GM18907 (cell line): Measurements from ENCODE around the gene ARHGEF33.

ENCODE experiments used
- ATAC-seq: cut with Tn5 transposase; IDR thresholded peaks from one replicate; pipeline ENCODE4 v1.9.1; 2021; ENCODE audit warnings: mild to moderate bottlenecking, moderate library complexity; ENCODE audit not compliant: unreplicated experiment

The ARHGEF33 gene

DNA sequence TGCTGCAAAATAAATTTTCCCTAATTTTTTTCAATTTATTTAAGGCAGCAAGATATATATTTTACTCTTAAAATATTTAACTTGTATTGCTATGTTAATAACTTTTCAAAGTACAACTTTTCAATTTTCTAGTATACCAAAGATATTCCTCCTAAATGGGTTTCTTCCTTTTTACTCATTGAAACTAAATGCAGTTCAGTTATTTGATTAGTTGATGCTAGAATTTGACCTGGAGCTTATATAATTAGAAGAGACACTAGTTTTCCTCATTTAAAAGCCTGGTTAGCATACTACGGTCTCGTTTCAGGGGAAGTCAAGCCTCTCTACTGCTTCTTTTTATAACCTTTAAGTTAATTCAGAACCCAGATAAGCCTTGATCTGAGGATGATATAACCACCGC, at the start of gene ARHGEF33:
TSS of gene ARHGEF33 (plus strand) at position 301 of the 400 bp plus-strand sequence. CDS start 29,573 bp downstream, outside the sequence.
- no peak for ATAC-seq

DNA sequence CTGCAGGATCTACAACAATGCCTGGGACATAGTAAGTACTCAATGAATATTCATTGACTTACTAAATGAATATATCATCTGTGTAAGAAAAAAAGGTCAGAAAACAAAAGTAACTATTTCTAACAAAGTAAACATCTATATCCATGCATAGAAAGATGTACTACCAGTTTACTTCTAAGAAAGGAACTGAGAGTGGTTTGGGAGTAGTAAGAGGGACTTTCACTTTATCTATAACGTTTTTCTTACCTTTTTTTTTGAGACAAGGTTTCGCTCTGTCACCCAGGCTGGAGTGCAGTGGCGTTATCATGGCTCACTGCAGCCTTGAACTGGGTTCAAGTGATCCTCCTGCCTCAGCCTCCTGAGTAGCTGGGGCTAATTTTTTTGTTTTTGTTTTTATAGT, 39.6 kb upstream of the ARHGEF33 start:
- peak; percentile 90 for ATAC-seq

DNA sequence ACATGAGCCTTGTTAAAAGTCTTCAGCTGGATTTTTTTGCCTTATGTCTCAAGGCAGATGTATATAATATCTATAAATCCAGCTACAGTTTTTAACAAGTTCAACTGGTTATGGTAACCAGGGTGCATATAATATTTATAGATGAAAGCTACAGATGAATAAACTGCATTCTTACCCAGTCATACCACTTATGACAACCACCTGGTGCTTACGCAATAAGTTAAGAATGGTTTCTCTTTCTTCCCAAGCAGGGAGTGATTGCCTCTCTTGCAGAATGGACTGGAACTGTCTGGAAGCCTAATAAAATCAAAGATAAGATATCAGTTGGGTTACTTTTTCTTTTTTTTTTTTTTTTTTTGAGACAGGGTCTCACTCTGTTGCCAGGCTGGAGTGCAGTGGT, 33.5 kb upstream of the ARHGEF33 start:
- no peak for ATAC-seq

DNA sequence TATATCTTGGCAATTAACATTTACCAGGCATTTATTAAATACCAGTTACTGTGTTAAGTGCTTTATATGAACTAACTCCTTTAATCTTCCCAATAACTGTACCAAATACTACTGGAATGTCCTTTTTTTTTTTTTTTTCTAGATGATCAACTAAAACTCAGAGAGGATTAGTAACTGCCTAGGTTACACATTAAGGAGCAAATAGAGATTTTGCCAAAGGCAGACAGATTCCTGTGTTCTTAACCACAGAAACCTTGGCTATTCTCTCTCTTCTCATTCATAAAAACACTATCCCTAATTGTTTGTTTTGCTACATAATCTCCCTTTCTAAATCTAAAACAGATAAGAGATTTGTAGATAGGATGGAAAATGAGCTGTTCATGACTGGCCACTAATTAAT, 27.2 kb upstream of the ARHGEF33 start:
- ATAC-seq = no peak

DNA sequence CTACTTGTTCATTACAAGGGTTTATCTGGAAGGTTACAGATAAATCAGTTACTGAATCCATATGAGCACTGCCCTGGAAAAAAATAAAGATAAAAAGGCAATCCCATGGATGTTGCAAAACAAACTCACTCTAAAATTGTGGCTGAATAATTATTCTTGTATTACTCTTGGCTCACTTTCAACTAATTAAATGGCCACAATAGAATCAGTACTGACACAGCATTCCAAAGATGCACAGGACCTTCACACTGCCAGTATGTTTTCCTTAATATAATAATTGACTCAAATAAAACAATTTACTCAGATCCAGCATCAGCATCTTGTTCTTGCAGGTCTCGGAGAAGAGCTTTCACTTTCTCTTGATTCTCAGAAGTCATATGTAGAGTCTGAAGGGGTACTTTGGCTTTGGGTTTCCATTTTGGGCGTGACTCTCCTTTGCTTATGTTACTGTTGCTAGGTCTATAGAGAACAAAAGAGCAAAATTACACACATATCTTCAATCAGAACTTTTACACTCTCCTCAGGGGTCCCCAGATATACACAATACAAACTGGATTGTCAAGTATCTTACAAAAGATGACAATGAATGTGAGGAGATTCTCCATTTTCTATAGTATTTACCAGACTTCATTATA, 26.5 kb upstream of the ARHGEF33 start:
- ATAC-seq = no peak

DNA sequence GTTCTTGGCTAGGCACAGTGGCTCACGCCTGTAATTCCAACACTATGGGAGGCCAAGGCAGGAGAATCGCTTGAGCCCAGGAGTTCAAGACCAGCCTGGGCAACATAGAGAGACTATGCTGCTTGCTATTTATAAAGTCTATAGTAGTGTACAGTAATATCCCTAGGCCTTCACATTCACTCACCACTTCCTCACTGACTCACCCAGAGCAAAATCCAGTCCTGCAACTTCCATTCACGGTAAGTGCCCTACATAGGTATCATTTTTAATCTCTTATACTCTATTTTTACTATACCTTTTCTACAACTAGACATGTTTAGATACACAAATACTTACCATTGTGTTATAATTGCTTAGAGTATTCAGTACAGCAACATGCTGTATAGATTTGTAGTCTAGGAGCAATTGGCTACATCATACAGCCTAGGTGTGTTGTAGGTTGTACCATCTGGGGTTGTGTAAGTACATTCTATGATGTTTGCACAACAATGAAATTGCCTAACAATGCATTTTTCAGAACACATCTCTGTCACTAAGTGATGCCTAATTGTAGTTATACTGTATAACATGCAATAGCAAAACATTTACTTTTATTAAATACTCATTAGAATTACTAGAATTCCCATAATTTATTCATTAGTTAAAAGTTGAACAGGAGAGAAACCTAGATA, 22.8 kb upstream of the ARHGEF33 start:
- ATAC-seq = no peak

DNA sequence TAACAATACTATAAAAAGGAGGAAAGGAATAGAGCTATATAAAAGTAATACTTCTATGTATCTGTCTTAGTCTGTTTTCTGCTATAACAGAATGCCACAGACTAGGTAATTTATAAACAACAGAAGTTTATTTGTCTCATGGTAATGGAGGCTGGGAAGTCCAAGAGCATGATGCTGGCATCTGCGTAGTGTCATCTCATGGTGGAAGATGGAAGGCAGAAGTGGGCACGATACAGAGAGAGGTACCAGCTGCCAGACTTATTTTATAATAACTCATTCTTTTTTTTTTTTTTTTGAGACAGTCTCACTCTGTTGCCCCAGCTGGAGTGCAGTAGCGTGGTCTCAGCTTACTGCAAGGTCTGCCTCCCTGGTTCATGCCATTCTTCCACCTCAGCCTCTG, 18.2 kb upstream of the ARHGEF33 start:
- ATAC-seq = no peak

DNA sequence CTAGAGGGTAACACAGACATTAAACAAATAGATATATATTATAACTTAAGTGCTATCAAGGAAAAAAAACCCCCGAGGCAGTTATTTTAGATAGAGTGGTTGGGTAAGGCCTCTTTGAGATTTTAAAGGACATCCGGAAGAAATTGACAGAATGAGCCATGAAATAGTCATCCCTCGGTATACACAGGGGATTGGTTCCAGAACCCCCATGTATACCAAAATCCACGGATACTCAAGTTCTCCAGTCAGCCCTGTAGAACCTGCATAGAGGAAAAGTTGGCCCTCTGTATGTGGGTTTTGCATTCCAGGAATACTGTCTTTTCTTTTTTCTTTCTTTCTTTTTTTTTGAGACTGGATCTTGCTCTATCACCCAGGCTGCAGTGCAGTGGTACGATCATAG, 15.9 kb upstream of the ARHGEF33 start:
- ATAC-seq = no peak

DNA sequence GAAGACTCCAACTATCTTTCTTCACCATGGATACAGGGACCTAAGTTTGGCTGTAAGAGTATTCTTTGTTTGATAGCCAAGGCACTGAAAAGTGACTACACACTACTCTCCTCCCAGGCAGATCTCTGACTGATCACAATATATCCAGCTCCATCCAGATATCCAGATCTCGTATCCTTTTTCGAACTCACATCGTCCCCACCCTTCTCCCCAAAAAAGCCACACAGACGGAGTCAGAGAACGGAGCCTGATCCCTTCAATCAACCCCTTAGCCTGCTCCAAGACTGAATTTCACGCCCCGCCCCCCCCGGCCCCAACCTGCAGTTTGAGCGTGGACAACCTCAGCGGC, 14.5 kb upstream of the ARHGEF33 start:
- ATAC-seq = no peak

DNA sequence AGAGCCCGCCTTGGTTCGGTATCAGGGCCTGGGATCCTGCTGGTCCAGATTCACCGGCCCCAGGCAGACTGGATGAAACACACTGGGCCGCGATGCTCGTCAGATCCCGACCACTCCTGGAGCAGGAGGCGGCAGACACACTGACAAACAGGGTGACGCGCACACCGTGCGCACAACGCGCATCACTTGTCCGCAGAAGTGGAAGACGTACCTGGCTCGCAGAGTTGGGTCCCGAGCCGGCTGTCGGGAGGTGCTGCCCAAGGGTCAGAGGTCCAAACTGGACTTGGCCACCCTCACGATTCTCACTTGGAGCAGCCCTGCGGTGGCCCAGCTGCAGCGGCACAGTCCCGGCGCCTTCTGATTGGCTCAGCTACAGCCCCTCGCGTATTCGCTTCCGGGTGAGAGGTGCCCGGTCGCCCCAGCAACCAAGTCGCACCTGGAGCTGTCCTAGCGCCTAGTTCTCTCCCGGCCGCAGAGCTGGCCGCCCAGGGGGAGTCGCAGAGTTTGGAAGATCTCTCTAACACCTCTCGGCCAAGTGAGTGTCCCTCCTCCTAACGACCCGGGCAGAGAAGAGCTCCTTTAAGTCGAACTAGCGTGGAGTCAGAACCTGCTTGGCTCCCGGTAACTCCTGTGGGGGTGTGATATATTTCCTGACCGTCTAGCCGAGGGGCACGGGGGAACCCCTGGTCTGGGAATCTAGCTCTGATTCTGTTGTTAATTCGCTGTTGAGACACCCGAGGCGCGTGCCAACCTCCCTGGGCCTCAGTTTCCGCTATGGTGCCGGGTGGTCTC, 13.9 kb upstream of the ARHGEF33 start, which contains the start of the genes DHX57 and MORN2:
TSS of gene DHX57 (minus strand) at position 359 of the 792 bp plus-strand sequence. CDS start 7,529 bp downstream, outside the sequence.
TSS of gene MORN2 (plus strand) at position 401 of the 792 bp plus-strand sequence.
- peak; percentile 100 for ATAC-seq

DNA sequence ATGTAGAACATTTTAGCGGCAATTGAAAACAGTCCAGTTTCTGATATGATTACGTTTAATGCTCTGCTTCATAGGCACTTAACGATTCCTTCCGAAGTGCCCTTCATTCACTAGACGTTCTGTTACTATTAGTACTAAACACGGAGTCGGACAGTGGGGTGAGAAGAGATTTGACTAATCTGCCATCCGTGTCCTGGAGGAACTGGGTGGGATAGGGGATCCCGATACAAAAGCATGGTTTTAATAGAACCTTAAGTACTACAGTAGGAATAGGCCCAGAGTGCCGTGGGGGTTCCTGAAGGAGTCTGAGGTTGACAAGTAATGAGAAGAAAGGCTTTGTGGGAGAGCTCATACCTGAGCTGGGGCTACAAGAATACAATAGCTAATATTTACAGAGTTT, 13.3 kb upstream of the ARHGEF33 start:
- no peak for ATAC-seq

DNA sequence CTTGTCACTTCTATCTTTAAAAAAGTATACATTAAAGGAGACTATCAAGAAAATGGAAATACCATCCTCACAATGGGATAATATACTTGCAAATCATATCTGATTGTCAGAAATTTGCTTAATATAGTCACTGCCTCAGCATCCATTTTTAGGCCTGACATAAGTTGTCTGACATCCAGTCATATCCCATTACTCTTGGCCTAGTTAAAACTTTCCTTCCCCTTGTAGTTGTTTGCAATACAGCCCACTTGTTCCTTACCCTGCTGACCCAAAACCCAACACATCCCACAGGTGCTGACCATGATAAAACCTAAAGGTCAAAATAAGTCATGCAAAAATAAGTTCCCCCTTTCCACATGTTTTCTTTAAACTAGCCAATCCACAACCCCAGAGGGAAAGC, 3.6 kb upstream of the ARHGEF33 start:
- no peak for ATAC-seq

DNA sequence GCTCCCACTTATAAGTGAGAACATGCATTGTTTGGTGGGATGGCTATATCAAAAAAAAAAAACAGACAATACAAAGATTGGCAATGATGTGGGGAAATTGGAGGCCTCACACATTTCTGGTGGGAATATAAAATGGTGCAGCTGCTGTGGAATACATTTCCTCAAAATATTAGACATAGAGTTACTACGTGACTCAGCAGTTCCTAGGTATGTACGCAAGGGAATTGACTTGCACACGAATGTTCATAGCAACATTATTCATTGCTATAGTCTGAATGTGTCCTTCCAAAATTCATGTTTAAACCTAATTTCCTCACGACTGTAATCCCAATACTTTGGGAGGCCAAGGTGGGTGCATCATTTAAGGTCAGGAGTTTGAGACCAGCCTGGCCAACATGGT, 2.3 kb upstream of the ARHGEF33 start:
- ATAC-seq = no peak

DNA sequence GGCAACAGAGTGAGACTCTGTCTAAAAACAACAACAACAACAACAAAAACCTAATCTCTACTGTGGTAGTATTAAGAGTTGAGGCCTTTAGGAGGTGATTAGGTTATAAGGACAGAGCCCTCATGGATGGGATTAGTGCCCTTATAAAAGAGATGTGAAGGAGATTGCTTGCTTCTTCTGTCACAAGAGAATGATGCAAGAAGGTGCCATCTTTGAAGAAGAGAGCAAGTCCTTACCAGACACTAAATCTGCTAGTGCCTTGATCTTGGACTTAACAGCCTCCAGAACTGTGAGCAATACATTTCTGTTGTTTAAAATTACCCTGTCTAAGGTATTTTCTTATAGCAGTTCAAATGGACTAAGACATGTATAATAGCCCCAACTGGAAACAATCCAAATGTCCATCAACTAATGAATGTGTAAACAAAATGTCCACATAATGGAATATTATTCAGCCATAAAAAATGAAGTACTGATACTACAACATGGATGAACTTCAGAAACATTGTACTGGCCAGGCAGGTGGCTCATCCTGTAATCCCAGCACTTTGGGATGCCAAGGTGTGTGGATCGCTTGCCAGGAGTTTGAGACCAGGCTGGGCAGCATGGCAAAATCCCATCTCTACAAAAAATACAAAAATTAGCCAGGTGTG, 1.6 kb upstream of the ARHGEF33 start:
- no peak for ATAC-seq

DNA sequence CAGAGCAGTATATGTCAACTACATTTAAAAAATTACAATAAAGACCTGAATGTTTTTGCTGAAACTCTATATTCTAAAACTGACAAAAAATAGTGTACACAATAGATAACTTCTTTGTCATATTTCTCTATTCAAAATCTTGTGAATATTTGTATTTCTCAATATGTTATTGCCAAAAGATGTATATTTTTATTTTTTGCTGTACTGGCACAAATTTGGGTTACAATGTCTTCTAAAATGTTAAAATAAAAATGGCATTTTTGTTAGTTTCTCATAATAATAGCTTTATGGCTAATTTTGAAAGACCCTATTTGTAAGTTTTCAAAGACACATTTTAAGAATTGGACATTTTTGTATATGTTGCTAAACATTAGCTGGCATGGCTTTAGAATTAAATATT, 630 bp upstream of the ARHGEF33 start:
- ATAC-seq = no peak

DNA sequence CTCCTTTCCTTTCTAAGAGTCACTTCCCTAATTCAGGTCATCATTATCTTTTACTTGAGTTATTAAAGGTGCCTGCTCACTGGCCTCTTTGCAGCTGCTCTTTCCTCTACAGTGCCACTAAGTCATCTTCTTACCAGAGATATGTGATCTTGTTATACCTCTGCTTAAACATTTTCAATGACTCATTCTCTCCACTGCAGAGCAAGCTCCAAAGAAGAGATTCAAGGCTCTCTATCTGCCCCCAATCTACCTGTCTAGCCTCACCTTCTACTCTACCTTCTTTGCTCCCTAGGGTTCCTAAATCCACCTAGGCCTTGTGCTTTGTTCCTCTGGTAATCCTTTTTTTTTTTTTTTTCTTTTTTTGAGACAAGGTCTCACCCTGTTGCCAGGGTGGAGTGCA, 3.1 kb downstream of the ARHGEF33 start:
- ATAC-seq = no peak

DNA sequence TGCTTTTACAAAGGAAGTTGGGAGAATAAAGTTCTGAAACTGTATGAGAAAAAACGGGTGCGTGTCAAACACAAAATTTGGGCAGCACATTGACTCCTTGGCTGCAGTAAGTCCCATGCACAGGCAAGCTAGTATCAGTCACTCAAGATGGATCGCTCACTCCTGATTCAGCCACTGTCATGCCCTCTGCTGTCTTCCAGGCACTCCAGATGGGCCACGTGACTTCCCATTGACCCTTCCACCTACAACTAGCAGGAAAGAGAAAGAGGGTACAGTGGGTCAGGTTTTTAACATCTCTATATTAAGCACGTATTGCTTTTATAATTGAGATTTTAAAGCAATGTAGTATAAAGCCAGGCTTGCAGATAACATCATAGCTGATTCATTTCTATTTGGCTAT, 8.6 kb downstream of the ARHGEF33 start:
- ATAC-seq = no peak

DNA sequence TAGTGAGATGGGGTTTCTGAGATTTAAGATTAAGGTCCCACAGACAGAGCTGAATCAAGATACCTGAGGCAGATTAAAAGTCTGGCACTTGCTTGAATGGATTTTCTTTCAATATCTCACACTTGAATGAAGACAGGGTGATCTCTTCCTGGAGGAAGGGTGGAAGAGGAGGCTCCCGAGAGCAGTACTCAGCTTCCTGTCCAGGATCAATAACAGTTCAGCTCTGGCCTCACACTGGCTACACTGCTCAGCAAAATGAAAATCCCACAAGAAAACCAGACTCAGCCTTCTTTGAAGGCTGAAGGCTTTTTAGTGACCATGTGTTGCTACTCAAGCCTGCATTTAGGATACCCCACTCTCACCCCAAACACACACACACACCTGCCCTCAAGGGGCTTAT, 11.1 kb downstream of the ARHGEF33 start:
- no peak for ATAC-seq

DNA sequence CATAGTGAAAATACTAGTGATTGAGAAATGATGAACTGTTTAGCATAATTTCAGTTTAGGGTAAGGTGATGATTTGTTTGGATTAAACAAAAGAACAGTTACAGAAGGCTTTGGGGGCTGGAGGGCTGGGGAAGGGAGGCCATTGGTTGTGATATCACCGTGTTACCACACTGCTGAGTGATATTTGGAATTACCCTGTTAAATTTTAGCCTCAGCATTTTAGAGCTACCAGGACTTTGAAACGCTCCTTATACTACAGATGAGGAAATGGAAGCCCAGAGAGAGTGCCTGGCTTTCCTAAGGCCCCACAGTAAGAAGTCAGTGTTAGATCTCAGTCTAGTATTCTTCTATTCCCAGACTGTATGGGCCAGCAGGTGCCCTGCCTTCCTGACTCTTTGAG, 15.6 kb downstream of the ARHGEF33 start:
- ATAC-seq = no peak

DNA sequence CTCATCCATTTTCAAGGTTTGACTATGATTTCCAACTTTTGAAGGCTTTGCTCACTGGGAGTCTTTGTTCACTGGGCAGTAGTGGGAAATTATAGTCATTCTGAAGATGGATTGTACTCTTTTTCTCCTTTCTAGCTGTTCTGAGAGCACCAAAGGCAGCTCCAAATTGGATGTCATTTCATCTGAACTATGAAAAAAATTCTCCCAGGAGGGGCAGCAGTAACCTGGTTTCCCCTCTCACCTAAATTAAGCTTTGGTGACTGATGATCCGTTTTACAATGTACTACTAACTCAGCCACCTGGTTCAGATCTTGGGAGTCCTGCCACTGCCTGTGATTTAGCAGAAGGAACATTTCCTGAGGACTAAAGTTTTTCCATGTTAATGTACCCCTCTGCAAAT, 17.6 kb downstream of the ARHGEF33 start:
- no peak for ATAC-seq
